ENCODE data around the gene DDIT3. TPM values are rescaled to one million over a fixed set of nuclear protein-coding genes. Genes with fewer than 3 reads are reported as not detected.
"Not testable (repeated sequence)": the region's sequence is repeated elsewhere in the genome, so short reads cannot be mapped to it uniquely, and the experiment has no call there.

The DDIT3 gene
- polyA plus RNA-seq, 3 donors, result 9.3 to 163 (median 9.4) TPM

GRCh38 chr12:57506541-57506940, 13.8 kb downstream of the DDIT3 start:
- H3K79me2 ChIP-seq (ENCODE audit: insufficient read depth, low read length); H3K4me1 Mint-ChIP-seq; H2AFZ ChIP-seq (ENCODE audit: insufficient read depth, low read depth, low read length, poor library complexity, severe bottlenecking); H3K9me3 ChIP-seq (replicated peaks in 1 of 2; ENCODE audit: control insufficient read depth in 1 of 2, insufficient read depth in 1 of 2, low read length in 2 of 2); H3K27ac ChIP-seq (ENCODE audit: low read depth in 1 of 2, low read length in 2 of 2); H3K9me3 Mint-ChIP-seq; DNase-seq; H3K4me2 ChIP-seq (replicated peaks; ENCODE audit: extremely low read depth, low read length, poor library complexity, severe bottlenecking); H3K9ac ChIP-seq (ENCODE audit: insufficient read depth, low read length, poor library complexity, severe bottlenecking); H3K27me3 ChIP-seq (ENCODE audit: control insufficient read depth in 2 of 2, insufficient read depth in 2 of 2, low read length in 2 of 2); H4K20me1 ChIP-seq (ENCODE audit: insufficient read depth, low read length); H3K4me1 ChIP-seq (ENCODE audit: control insufficient read depth in 1 of 2, insufficient read depth in 2 of 2, low read length in 2 of 2); H3K4me3 Mint-ChIP-seq; H3K27me3 Mint-ChIP-seq (ENCODE audit: low read depth in 3 of 3); intact Hi-C loops (cut with micrococcal nuclease); H3K4me3 ChIP-seq (replicated peaks in 1 of 3; ENCODE audit: low read depth in 2 of 3, low read length in 3 of 3): not testable (repeated sequence)
- H3K36me3 Mint-ChIP-seq, result peaks cover 70 to 86% of the 10 kb centered on the region in 2 donors
- peak overlapping the region in 1 of 7 donors; percentile 10 for H3K27ac Mint-ChIP-seq
- WGBS (ENCODE audit: insufficient coverage), result no CpG with 5 or more reads among the region's 4 CpGs
- H3K36me3 ChIP-seq (replicated peaks in 1 of 2; ENCODE audit: control insufficient read depth in 1 of 2, insufficient read depth in 2 of 2, low read length in 2 of 2), result peaks cover 63 to 81% of the 10 kb centered on the region in 2 donors

- H3K27ac ChIP-seq (ENCODE audit: low read depth in 1 of 2, low read length in 2 of 2); H3K9me3 Mint-ChIP-seq; H4K20me1 ChIP-seq (ENCODE audit: insufficient read depth, low read length); H3K9me3 ChIP-seq (replicated peaks in 1 of 2; ENCODE audit: control insufficient read depth in 1 of 2, insufficient read depth in 1 of 2, low read length in 2 of 2); DNase-seq; H3K27me3 Mint-ChIP-seq (ENCODE audit: low read depth in 3 of 3); H2AFZ ChIP-seq (ENCODE audit: insufficient read depth, low read depth, low read length, poor library complexity, severe bottlenecking); H3K4me1 ChIP-seq (ENCODE audit: control insufficient read depth in 1 of 2, insufficient read depth in 2 of 2, low read length in 2 of 2); H3K4me1 Mint-ChIP-seq; H3K27me3 ChIP-seq (ENCODE audit: control insufficient read depth in 2 of 2, insufficient read depth in 2 of 2, low read length in 2 of 2); H3K79me2 ChIP-seq (ENCODE audit: insufficient read depth, low read length); H3K4me2 ChIP-seq (replicated peaks; ENCODE audit: extremely low read depth, low read length, poor library complexity, severe bottlenecking); H3K9ac ChIP-seq (ENCODE audit: insufficient read depth, low read length, poor library complexity, severe bottlenecking); H3K4me3 Mint-ChIP-seq; H3K4me3 ChIP-seq (replicated peaks in 1 of 3; ENCODE audit: low read depth in 2 of 3, low read length in 3 of 3); intact Hi-C loops (cut with micrococcal nuclease): not testable (repeated sequence)
- 100% methylated on average over 5 of the region's 22 CpGs for WGBS (ENCODE audit: insufficient coverage)
- Mint-ChIP-seq H3K36me3 (peaks cover 78 to 93% of the 10 kb centered on the region in 2 donors), H3K27ac (peak overlapping the region in 1 of 7 donors; percentile 73)
- H3K36me3 ChIP-seq (replicated peaks in 1 of 2; ENCODE audit: control insufficient read depth in 1 of 2, insufficient read depth in 2 of 2, low read length in 2 of 2), result peaks cover 74 to 90% of the 10 kb centered on the region in 2 donors
Observed at GRCh38 chr12:57502311-57502969, 17.9 kb downstream of the DDIT3 start.

GRCh38 chr12:57500213-57500612, 20.1 kb downstream of the DDIT3 start:
- peaks cover 0 to 2% (median 0%) of the 10 kb centered on the region in 7 donors for H3K9me3 Mint-ChIP-seq
- H3K27ac ChIP-seq (ENCODE audit: low read depth in 1 of 2, low read length in 2 of 2), result no peak overlapping the region
- intact Hi-C loops (cut with micrococcal nuclease), result no loop called here
- H3K4me3 Mint-ChIP-seq, result no peak overlapping the region
- H3K4me1 ChIP-seq (ENCODE audit: control insufficient read depth in 1 of 2, insufficient read depth in 2 of 2, low read length in 2 of 2), result no peaks in the 10 kb centered on the region
- H3K4me1 Mint-ChIP-seq, result no peaks in the 10 kb centered on the region
- DNase-seq, result no peak
- no peak overlapping the region for H3K9ac ChIP-seq (ENCODE audit: insufficient read depth, low read length, poor library complexity, severe bottlenecking)
- H2AFZ ChIP-seq (ENCODE audit: insufficient read depth, low read depth, low read length, poor library complexity, severe bottlenecking), result no peak overlapping the region
- 96% methylated on average over 9 of the region's 11 CpGs for WGBS (ENCODE audit: insufficient coverage)
- no peaks in the 10 kb centered on the region for H3K9me3 ChIP-seq (replicated peaks in 1 of 2; ENCODE audit: control insufficient read depth in 1 of 2, insufficient read depth in 1 of 2, low read length in 2 of 2)
- no peak for TF ChIP-seq CTCF (IDR thresholded peaks at IDR 0.05)
- peaks cover 70 to 93% of the 10 kb centered on the region in 2 donors for H3K36me3 ChIP-seq (replicated peaks in 1 of 2; ENCODE audit: control insufficient read depth in 1 of 2, insufficient read depth in 2 of 2, low read length in 2 of 2)
- no peaks in the 10 kb centered on the region for H3K27me3 ChIP-seq (ENCODE audit: control insufficient read depth in 2 of 2, insufficient read depth in 2 of 2, low read length in 2 of 2)
- H3K27ac Mint-ChIP-seq, result peak overlapping the region in 1 of 7 donors; percentile 32
- H3K4me2 ChIP-seq (replicated peaks; ENCODE audit: extremely low read depth, low read length, poor library complexity, severe bottlenecking), result no peak overlapping the region
- H3K4me3 ChIP-seq (replicated peaks in 1 of 3; ENCODE audit: low read depth in 2 of 3, low read length in 3 of 3), result no peak overlapping the region
- no peaks in the 10 kb centered on the region for H3K79me2 ChIP-seq (ENCODE audit: insufficient read depth, low read length)
- H3K27me3 Mint-ChIP-seq (ENCODE audit: low read depth in 3 of 3), result peaks cover 0 to 2% (median 0%) of the 10 kb centered on the region in 3 donors
- H3K36me3 Mint-ChIP-seq, result peaks cover 79 to 99% of the 10 kb centered on the region in 2 donors
- H4K20me1 ChIP-seq (ENCODE audit: insufficient read depth, low read length), result peaks cover 10% of the 10 kb centered on the region
